Measurements from ENCODE around the gene LMBRD1. TPM values are rescaled to one million over a fixed set of nuclear protein-coding genes. Genes with fewer than 3 reads are reported as not detected.

Gene LMBRD1
- total RNA-seq, 1 experiment from 2014 or later: 27.5 TPM

DNA sequence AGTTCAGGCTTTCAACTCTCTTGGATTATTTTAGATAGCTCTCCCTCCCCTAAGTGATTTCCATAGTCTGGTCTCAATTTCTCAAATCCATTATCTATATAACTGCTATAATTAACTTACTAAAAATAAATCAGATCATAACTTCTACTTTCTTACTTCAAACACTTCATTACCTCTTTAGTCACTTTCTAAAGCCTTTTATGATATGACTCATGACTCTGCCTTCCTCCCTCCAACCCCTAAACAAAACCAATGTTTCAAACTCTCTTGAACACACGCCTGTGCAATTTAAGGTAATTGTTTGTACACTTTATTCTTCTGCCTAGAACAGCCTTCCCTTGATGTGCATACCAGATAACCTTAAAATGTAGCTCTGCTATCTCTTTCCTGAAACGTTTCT is 100.5 kb downstream of the LMBRD1 start:
- Histone ChIP-seq H3K4me3 (ENCODE audit: low read depth, low read length) (no peak overlapping the region), H3K9me3 (no peaks in the 10 kb centered on the region), H3K27me3 (replicated peaks; ENCODE audit: control insufficient read depth, insufficient read depth, low read length) (no peaks in the 10 kb centered on the region), H3K36me3 (ENCODE audit: control insufficient read depth, insufficient read depth, low read length) (no peaks in the 10 kb centered on the region), H3K4me1 (no peaks in the 10 kb centered on the region)
- no peak for DNase-seq
- POLR2A ChIA-PET: no interaction called here
- Mint-ChIP-seq H3K36me3 (ENCODE audit: insufficient read depth, unreplicated experiment) (no peaks in the 10 kb centered on the region), H3K4me1 (ENCODE audit: low read depth, unreplicated experiment) (no peaks in the 10 kb centered on the region), H3K4me3 (ENCODE audit: unreplicated experiment) (no peak overlapping the region), H3K9me3 (ENCODE audit: unreplicated experiment) (no peaks in the 10 kb centered on the region), H3K27me3 (ENCODE audit: insufficient read depth, unreplicated experiment) (no peaks in the 10 kb centered on the region), H3K27ac (ENCODE audit: unreplicated experiment) (no peak overlapping the region)
- TF ChIP-seq, protein P1, sequence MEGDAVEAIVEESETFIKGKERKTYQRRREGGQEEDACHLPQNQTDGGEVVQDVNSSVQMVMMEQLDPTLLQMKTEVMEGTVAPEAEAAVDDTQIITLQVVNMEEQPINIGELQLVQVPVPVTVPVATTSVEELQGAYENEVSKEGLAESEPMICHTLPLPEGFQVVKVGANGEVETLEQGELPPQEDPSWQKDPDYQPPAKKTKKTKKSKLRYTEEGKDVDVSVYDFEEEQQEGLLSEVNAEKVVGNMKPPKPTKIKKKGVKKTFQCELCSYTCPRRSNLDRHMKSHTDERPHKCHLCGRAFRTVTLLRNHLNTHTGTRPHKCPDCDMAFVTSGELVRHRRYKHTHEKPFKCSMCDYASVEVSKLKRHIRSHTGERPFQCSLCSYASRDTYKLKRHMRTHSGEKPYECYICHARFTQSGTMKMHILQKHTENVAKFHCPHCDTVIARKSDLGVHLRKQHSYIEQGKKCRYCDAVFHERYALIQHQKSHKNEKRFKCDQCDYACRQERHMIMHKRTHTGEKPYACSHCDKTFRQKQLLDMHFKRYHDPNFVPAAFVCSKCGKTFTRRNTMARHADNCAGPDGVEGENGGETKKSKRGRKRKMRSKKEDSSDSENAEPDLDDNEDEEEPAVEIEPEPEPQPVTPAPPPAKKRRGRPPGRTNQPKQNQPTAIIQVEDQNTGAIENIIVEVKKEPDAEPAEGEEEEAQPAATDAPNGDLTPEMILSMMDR (IDR thresholded peaks at IDR 0.05; ENCODE audit: insufficient read depth in 1 of 2, low read depth in 1 of 2, low read length in 1 of 2, severe bottlenecking in 1 of 2, unreplicated experiment in 1 of 2): no peak
- intact Hi-C loops (cut with micrococcal nuclease; ENCODE audit: unreplicated experiment): no loop called here
- CTCF ChIA-PET: interaction anchor here (0.6 kb wide), 1 partner anchor 1403 kb away, joined by 13 read pairs; no protein-coding TSS in a partner anchor
- no TSS peak for BruUV-seq (replicated peaks)

DNA sequence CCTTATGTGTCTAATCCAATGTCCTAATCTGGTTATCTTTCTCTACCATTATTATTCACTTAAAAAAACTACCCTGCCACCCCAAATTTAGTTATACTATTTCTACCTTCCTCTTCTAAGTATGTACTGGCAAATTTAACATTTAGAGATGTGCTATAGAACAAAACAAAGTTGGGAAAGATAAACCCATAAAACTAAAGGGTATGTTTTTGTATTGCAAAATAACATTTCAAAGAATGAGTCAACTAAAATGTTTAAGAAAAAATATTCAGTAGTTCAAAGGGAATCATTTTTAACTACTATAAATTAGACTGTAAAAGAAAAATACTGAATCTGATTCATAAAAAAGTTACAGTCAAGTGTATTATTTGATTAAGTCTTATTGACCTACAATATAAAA is 103.0 kb downstream of the LMBRD1 start:
- ChIA-PET POLR2A (no interaction called here), CTCF (no interaction called here)
- no peak overlapping the region for H3K4me3 ChIP-seq (ENCODE audit: low read depth, low read length)
- no peak for DNase-seq
- no TSS peak for BruUV-seq (replicated peaks)
- TF ChIP-seq, protein P1 (IDR thresholded peaks at IDR 0.05; ENCODE audit: insufficient read depth in 1 of 2, low read depth in 1 of 2, low read length in 1 of 2, severe bottlenecking in 1 of 2, unreplicated experiment in 1 of 2): no peak
- H3K9me3 ChIP-seq: no peaks in the 10 kb centered on the region
- H3K4me1 ChIP-seq: 0 out of 2 replicates have a peak, but pooled peaks cover 1% of the 10 kb centered on the region
- Mint-ChIP-seq H3K36me3 (ENCODE audit: insufficient read depth, unreplicated experiment) (no peaks in the 10 kb centered on the region), H3K4me3 (ENCODE audit: unreplicated experiment) (no peak overlapping the region), H3K27me3 (ENCODE audit: insufficient read depth, unreplicated experiment) (no peaks in the 10 kb centered on the region), H3K27ac (ENCODE audit: unreplicated experiment) (no peak overlapping the region), H3K4me1 (ENCODE audit: low read depth, unreplicated experiment) (no peaks in the 10 kb centered on the region), H3K9me3 (ENCODE audit: unreplicated experiment) (no peaks in the 10 kb centered on the region)
- intact Hi-C loops (cut with micrococcal nuclease; ENCODE audit: unreplicated experiment): no loop called here
- H3K36me3 ChIP-seq (ENCODE audit: control insufficient read depth, insufficient read depth, low read length): no peaks in the 10 kb centered on the region
- no peaks in the 10 kb centered on the region for H3K27me3 ChIP-seq (replicated peaks; ENCODE audit: control insufficient read depth, insufficient read depth, low read length)

DNA sequence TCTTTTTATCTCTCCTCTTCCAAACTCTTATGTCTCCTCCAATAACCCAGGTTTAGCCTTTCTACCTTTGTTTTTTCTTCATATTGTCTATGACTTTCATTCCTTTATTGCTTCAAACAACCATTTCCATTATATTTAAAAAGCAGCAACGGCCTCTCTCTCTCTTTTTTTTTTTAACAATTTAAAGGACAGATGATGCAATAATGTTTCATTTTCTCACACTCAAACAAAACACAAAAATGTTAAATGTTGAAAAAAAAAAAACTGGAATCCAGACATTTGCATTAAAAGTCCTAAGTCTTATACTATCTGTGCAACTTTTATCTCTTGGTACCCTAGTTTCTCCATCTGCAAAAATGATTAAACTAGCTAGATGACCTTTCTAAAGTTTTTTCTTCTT is 105.8 kb downstream of the LMBRD1 start:
- TF ChIP-seq, protein P1 (IDR thresholded peaks at IDR 0.05; ENCODE audit: insufficient read depth in 1 of 2, low read depth in 1 of 2, low read length in 1 of 2, severe bottlenecking in 1 of 2, unreplicated experiment in 1 of 2): no peak
- POLR2A ChIA-PET: no interaction called here

More for the DNA sequence above, 105.8 kb downstream of the LMBRD1 start:
- no peak overlapping the region for H3K4me3 Mint-ChIP-seq (ENCODE audit: unreplicated experiment)
- no peaks in the 10 kb centered on the region for H3K27me3 ChIP-seq (replicated peaks; ENCODE audit: control insufficient read depth, insufficient read depth, low read length)
- no peak for DNase-seq
- H3K4me1 Mint-ChIP-seq (ENCODE audit: low read depth, unreplicated experiment): no peaks in the 10 kb centered on the region
- H3K27me3 Mint-ChIP-seq (ENCODE audit: insufficient read depth, unreplicated experiment): no peaks in the 10 kb centered on the region
- no peaks in the 10 kb centered on the region for H3K36me3 Mint-ChIP-seq (ENCODE audit: insufficient read depth, unreplicated experiment)
- no peak overlapping the region for H3K4me3 ChIP-seq (ENCODE audit: low read depth, low read length)
- CTCF ChIA-PET: no interaction called here
- intact Hi-C loops (cut with micrococcal nuclease; ENCODE audit: unreplicated experiment): no loop called here
- 0 out of 2 replicates have a peak, but pooled peaks cover 4% of the 10 kb centered on the region for H3K4me1 ChIP-seq
- H3K36me3 ChIP-seq (ENCODE audit: control insufficient read depth, insufficient read depth, low read length): no peaks in the 10 kb centered on the region
- no peaks in the 10 kb centered on the region for H3K9me3 ChIP-seq
- no peak overlapping the region for H3K27ac Mint-ChIP-seq (ENCODE audit: unreplicated experiment)
- BruUV-seq (replicated peaks): no TSS peak
- no peaks in the 10 kb centered on the region for H3K9me3 Mint-ChIP-seq (ENCODE audit: unreplicated experiment)

Measured in Caco-2 (cell line).